Dermis microvascular lymphatic vessel endothelial cell (primary cell): ENCODE results near the gene SEMA6A. TPM values are rescaled to one million over a fixed set of nuclear protein-coding genes. Genes with fewer than 3 reads are reported as not detected.
"Not testable (repeated sequence)": the region's sequence is repeated elsewhere in the genome, so short reads cannot be mapped to it uniquely, and the experiment has no call there.

Experiments
- DNase-seq, 2 donors: peaks; one replicate each; pipeline versions ENCODE4 v3.0.0 to v3.0.0-alpha.2; 2010; ENCODE audit warnings: low read depth in 2 of 2
- total RNA-seq: library from RNA; depleted of rRNA; stranded (reverse); fragments of >200 nt; gene quantifications from 2 replicates; pipeline ENCODE4 v1.2.1, GENCODE V29; 2014

The SEMA6A gene
- total RNA-seq, 1 donor from 2014 or later: 11.8 TPM

DNA sequence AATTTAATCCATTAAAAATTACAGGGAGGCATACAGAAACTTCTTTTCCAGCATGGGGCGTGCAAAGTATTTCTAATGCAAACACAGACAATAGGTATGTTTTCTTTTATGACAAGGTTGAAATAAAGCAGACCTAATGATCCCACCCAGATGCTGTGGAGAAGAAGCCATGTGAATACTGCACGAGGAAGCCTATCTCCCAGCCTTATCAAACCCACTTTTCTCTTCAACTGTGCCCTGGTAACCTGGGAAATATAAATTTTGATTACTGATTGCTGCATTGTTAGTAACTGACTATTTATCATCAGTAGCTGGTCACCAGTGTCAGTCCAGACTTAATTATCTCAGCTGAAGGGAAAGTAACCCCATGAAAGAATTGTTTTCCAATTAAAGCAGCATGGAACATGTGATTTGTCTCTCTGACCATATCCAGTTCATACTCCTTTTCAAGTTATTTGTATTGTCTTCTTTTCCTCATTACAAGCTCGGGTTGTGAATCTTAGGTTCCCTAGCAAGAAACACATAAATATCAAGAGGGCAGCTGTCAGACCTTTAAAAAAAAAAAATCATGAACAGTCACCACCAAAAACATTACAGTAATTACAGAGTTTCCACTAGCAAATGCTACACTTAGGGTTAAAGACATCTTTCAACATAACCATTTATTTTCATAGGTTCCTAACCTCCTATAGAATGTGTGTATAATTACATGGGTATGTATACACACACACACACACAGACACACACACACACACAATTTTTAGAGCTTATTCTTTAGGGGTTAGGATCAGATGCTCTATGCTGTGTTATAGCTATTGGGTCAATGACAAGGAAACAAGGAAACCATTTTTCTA lies 50.3 kb downstream of the SEMA6A start:
- no peak for DNase-seq

GRCh38 chr5:116523182-116523581 lies 51.4 kb downstream of the SEMA6A start:
- not testable (repeated sequence) for DNase-seq

DNA sequence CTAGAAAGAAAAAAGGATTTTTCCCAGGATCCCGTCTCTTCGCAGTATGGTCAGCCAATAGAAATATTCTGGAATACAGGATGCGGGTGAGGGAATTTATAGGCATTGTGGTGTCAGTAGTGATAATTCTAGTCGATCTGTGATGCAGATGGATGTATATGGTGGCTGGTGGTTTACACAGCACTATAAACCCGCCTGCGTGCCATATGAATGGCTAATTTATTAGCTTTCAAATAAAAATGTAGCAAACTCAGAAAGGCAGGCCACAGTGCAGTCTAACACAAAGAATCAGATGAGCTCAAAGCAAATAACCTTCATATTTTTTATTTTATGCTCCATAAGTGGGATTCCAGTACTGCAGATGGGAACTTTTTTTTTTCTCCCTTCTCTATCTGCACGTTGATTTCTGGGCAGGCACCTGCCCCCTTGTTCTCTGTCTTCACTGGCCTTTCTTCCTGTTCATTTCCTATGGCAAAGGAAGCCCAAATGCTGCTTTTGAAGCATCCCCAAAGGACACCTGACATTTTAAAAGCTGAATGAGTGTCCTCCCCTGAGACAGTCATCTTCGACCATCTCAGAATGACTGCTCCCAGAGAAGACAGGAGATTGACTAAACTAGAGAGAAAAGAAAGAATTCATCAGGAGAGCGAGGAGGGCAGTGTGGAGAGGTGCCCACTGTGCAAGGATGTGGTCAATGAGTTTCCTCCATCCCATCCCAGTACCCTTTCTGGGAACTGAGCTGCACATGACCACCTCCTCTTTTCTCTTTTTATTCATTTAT lies 52.1 kb downstream of the SEMA6A start:
- DNase-seq: no peak

DNA sequence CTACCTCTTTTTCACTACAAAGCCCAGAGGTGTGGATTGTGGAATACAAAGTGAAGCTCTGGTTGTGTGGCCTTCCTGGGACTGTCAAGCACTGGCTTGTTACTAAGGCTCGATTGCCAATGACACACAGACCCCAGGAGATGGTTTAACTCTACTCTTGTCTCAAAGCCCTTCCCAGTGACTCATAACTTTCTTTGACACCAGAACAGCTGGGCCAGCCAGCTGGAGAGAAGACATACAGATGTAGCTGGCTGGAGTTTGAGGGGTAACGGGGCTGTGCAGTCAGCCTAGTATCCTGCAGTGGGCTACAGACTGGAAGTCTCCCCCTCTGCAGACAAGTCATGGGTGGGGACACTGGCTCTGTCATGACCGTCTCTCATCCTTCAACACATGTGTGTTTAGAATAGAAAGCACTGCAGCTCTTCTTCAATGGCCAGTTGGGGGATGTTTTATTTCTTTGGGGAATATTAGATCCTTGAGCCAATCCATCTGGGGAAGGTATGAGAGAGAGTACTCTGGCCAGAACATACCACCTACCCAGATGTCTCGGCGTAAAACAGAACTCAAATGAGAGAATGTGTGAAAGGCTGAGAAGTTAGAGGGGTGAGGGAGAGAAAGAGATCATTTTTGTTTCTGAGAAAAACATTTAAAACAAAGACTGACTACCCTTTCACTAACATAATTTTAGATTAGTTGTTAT lies 53.3 kb downstream of the SEMA6A start:
- no peak for DNase-seq

DNA sequence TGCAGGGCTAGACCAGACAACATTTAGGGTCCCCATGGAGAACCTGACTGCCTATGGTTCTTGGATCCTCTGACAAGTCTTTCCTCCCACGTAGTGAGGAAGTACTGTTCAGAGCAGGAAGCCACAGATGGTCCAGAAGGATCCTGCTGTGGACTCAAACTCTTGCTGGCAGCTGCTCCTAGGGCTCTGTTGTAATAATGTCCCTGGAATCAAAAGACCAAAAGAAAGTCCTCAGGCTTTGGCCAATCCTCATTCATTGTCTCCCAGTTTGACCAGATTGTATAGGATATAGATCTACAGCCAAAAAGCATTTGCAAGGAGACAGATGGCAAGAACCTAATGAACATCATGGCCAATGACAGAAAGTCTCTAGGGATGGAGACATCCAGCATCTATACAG lies 53.9 kb downstream of the SEMA6A start:
- DNase-seq: no peak

DNA sequence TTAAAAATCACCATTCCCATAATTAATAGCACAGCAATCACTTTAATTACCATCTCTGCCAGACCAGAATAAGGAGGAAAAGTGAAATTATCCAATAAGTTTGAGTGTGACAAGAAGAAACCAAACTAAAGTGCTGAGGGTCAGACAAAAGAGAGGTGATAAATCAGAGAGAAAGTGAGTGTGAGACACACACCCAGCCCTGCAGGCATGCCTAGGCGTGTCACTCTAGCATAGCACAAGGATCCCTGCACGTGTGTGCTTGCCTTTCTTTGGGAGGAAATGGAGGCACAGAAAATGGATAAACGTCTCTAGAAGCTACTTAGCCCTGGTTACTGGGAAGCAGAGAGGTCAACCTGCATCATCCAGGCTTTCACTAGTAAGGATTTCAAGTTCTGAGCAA lies 56.2 kb downstream of the SEMA6A start:
- no peak for DNase-seq

- DNase-seq: no peak
Measured at GRCh38 chr5:116517488-116517887, 57.1 kb downstream of the SEMA6A start.

DNA sequence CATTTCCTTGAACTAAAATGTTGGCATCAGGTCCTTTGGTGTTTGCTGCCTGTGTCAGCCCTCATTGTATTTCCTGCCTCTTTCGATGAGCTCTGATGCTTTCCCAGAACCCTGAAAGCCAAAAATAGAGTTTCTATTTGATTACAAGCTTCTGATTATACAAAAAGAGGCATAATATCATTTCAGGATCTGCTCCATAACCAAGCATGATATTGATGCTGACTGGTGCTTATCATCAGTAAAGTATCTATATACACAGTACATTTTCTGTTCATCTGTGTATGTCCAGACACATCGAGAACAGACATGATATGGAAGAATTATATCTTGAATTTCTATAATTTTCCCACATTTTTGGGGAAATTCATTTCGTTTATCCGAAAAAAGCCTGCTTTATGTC lies 58.6 kb downstream of the SEMA6A start:
- no peak for DNase-seq

- DNase-seq: no peak
Measured at GRCh38 chr5:116514421-116514970, 60.1 kb downstream of the SEMA6A start.

DNA sequence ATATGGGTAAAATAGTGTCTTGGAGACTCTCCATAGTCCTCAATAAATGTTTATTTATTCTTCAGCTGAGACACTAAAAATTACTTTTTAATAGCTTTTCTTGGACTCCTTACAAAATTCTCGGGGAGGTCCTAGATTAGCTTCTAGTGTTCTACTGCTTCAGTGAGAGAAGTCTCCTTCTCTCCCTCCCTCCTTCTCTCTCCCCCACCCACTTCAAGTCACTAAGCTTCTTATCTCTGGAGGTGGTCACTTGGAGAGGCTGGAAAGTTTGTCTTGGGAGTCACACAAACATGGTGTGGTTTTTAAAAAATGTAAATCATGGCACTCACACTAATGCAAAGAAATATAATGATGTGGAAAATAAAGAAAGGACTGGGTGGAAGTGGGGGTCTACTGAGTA lies 64.1 kb downstream of the SEMA6A start:
- no peak for DNase-seq

DNA sequence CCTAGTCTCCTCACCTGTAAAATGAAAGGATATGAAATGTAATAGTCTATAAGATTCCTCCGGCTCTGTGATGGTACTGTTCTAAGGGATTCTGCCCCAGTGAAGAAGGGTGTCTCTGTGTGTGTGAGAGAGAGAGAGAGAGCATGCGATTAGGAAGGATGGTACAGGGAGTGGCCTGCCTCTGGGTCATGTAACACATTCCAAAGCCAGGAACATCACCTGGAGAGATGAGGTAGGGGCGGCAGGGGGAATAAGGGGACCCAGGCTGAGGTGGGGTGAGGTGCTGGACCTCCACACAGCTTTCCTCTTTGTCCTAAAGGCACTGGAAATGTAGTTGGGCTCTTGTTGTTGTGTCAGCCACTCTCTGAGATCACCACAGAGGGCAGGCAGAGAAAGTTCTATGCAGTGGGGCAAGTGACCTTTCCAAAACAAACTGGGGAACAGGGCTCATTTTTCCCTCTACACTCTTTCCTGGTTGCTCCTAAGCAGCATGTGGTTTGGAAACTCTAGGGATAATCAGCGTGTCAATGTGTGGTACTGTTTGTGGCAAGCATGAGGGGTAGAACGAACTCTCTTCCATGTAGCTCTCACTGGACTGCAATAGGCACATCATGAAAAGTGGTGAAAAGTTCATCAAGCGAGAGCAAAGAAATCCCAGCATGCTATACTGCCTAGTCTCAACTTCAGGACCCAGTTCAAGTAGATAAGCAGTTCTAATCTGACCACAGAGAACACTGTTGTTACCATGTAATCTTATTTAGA lies 65.0 kb downstream of the SEMA6A start:
- DNase-seq: peak in 1 of 2 donors; percentile 25

- DNase-seq: no peak
Measured at GRCh38 chr5:116508835-116509234, 65.8 kb downstream of the SEMA6A start.

DNA sequence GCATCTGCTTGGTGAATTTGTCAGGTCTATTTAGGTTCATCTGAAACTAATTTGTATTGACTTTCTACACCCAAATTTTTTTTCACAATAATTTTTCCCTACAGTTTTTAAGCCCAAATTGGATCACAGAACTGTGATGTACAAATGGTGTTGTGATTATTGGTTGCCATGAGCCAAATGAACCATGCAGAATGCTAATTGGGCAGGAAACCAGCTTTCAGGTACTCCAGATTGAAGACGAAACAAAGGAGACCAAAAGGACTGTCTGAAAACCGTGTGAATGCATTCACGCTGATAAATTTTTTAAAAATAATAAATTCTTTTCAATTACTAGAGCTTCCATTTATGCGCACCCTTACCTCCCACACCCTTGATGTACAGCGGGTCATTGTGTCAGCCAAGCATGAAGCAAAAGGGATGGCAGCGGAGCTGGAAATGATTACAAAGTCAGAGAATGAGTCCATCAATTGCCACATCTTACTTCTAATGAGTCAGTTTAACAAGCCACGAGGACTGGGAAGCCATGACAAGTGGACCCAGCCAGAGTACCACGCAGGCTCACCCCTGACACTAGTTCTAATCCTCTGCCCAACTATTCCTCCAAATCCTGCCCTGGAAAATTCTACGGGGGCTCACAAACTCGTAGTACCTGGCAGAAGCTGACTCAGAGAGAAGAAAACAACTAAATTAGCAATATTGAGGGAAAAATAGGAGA lies 66.5 kb downstream of the SEMA6A start:
- no peak for DNase-seq

- DNase-seq: no peak
Measured at GRCh38 chr5:116507051-116507537, 67.5 kb downstream of the SEMA6A start.

DNA sequence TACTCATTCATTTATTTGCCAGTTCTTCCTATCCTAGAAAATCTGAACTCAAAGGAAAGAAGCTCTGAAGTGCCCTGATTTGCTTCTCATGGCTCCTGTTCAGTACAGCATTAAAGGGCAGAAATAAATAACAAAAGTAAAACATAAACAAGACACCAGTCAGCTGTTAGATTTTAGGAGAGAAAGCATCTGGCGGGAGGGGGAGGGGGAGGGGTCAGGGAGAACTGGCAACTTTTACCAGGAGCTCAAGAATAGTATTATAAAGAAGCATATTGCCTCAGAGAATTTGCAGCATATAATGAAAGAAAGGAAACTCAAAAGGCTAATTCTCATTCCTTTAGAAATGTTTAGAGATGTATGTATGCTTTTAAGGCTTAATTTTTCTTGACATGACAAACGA lies 68.1 kb downstream of the SEMA6A start:
- DNase-seq: no peak

- no peak for DNase-seq
Measured at GRCh38 chr5:116504593-116505166, 69.9 kb downstream of the SEMA6A start.

- DNase-seq: peak in 1 of 2 donors; percentile 13
Measured at GRCh38 chr5:116502616-116503015, 72.0 kb downstream of the SEMA6A start.

- DNase-seq: peak; percentile 31 to 47
Measured at GRCh38 chr5:116502138-116502537, 72.5 kb downstream of the SEMA6A start.

DNA sequence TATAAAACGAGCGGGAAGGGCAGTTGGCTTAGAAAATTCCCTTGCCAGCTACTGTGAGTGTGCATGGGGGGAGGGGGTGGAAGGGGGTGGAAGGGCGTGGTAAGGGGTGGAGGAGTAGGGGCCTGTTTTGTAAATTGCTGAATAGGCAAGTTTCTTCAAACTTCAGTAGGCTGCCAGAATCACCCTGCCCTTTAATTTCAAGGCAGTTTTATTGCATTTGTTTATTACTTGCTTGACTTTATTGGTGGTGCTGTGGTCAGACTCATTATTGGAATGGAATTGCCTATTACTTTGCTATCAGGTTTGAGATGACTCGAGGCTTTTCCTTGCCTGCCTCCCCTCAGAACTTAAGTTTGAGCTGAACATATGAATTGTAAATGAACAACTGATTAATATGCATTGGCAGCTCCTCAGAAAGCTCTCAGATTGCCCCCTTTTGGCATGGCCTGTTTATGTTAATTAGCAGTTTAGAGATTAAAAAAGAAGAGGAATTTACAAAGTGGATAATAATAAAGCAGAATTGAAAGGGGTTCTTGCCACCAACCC lies 76.0 kb downstream of the SEMA6A start:
- DNase-seq: no peak

DNA sequence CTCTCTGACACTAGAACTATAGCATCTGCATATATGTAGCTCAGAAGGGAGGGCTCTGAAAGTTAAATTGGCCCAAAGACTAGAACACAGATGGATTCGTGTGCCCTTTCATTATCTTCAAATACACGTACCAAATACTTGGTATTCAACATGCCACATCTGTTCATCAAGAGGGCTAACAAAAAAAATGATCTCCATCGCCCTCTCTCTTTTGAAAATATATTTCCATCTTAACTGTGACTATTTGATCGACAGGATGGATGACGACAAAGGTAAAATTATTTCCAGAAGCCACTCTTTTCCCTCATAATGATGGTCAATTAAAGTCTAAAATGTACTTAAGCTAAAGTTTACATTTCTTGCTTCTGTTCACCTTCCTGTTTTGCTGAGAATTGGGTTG lies 77.0 kb downstream of the SEMA6A start:
- no peak for DNase-seq
